ENCODE data around the gene KRTAP19-8.

KRTAP19-8 gene

GRCh38 chr21:31038376-31038775 is at the start of gene KRTAP19-8:
Gene KRTAP19-8, minus strand, starts transcription at chr21:31038476. Its CDS starts 33 bp downstream, at chr21:31038443.
- TF ChIP-seq CTCF (IDR thresholded peaks at IDR 0.05): no peak

- no peak for TF ChIP-seq CTCF (IDR thresholded peaks at IDR 0.05)
Observed at GRCh38 chr21:31087639-31088473, 49.6 kb upstream of the KRTAP19-8 start.

GRCh38 chr21:31084689-31085088 is 46.4 kb upstream of the KRTAP19-8 start:
- no peak for TF ChIP-seq CTCF (IDR thresholded peaks at IDR 0.05)

- no peak for TF ChIP-seq CTCF (IDR thresholded peaks at IDR 0.05)
Observed at GRCh38 chr21:31078796-31079195, 40.5 kb upstream of the KRTAP19-8 start.

GRCh38 chr21:31078216-31078615 is 39.9 kb upstream of the KRTAP19-8 start:
- no peak for TF ChIP-seq CTCF (IDR thresholded peaks at IDR 0.05)

- no peak for TF ChIP-seq CTCF (IDR thresholded peaks at IDR 0.05)
Observed at GRCh38 chr21:31075848-31076247, 37.6 kb upstream of the KRTAP19-8 start.

- no peak for TF ChIP-seq CTCF (IDR thresholded peaks at IDR 0.05)
Observed at GRCh38 chr21:31072533-31072932, 34.3 kb upstream of the KRTAP19-8 start.

Measured in LNCAP (cell line).